HepG2 (cell line): ENCODE results near the gene OGFOD3.

Source experiments
- JUN ChIP-seq: sonication (generic); formaldehyde crosslinking; IDR thresholded peaks from 2 replicates; pipeline ENCODE4 v1.4.0; 2020; ENCODE audit warnings: mild to moderate bottlenecking, missing genetic modification reagents
- NFE2L1 ChIP-seq: sonication (generic); formaldehyde crosslinking; IDR thresholded peaks from 2 replicates; pipeline ENCODE4 v1.4.0; 2020; ENCODE audit warnings: missing genetic modification reagents, mild to moderate bottlenecking, borderline replicate concordance
- ZBED4 ChIP-seq: sonication (generic); formaldehyde crosslinking; IDR thresholded peaks from 2 replicates; pipeline ENCODE4 v1.4.0; 2020; ENCODE audit warnings: missing genetic modification reagents, borderline replicate concordance
- ZNF232 ChIP-seq: sonication (generic); formaldehyde crosslinking; IDR thresholded peaks from 2 replicates; pipeline ENCODE4 v1.4.0; 2020; ENCODE audit warnings: missing genetic modification reagents, borderline replicate concordance
- TF ChIP-seq, protein P1 (sequence below): conservative IDR thresholded peaks from 2 replicates; pipeline ENCODE4 v1.6.1; 2018; ENCODE audit warnings: missing genetic modification reagents
- TF ChIP-seq, protein P2 (sequence below): sonication (generic); formaldehyde crosslinking; IDR thresholded peaks from 2 replicates; pipeline ENCODE4 v1.5.1; 2020; ENCODE audit warnings: mild to moderate bottlenecking, missing genetic modification reagents, moderate library complexity
- TF ChIP-seq, protein P3 (sequence below), 2 experiments: fragments of 450-650 bp in 1 of 2; sonication (generic) in 1 of 2; formaldehyde crosslinking; IDR thresholded peaks; 2 replicates each; pipeline versions ENCODE4 v1.5.0 to v1.8.0; 2020 to 2022; ENCODE audit warnings: mild to moderate bottlenecking in 1 of 2, missing genetic modification reagents in 1 of 2

DNA sequence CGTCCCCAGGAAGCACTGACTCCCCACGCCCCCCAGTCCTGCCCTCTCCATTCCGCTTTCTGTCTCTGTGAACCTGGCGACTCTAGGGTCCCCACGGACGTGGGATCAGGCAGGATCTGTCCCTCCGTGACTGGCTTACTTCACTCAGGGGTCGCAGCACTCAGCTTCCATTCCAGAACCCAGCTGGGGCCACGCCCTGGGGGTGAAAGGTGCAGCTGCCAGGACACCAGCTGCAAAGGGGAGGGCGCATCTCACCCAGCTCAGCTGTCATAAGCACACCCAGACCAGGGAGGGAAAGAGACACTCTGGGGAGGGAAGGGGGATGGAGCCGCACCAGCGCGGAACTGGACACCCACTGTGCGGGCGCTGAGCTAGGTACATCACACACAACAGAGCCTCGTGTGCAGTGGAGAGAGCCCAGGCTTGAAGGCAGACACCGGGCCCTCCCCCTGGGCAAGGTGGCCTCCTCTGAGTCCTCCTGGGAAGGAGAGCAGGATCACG, 18.7 kb downstream of the OGFOD3 start:
- TF ChIP-seq, protein P1, sequence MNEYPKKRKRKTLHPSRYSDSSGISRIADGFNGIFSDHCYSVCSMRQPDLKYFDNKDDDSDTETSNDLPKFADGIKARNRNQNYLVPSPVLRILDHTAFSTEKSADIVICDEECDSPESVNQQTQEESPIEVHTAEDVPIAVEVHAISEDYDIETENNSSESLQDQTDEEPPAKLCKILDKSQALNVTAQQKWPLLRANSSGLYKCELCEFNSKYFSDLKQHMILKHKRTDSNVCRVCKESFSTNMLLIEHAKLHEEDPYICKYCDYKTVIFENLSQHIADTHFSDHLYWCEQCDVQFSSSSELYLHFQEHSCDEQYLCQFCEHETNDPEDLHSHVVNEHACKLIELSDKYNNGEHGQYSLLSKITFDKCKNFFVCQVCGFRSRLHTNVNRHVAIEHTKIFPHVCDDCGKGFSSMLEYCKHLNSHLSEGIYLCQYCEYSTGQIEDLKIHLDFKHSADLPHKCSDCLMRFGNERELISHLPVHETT (CRISPR knock-in tag), result no peak
- TF ChIP-seq ZNF232 (CRISPR knock-in tag), result no peak
- TF ChIP-seq, protein P2, sequence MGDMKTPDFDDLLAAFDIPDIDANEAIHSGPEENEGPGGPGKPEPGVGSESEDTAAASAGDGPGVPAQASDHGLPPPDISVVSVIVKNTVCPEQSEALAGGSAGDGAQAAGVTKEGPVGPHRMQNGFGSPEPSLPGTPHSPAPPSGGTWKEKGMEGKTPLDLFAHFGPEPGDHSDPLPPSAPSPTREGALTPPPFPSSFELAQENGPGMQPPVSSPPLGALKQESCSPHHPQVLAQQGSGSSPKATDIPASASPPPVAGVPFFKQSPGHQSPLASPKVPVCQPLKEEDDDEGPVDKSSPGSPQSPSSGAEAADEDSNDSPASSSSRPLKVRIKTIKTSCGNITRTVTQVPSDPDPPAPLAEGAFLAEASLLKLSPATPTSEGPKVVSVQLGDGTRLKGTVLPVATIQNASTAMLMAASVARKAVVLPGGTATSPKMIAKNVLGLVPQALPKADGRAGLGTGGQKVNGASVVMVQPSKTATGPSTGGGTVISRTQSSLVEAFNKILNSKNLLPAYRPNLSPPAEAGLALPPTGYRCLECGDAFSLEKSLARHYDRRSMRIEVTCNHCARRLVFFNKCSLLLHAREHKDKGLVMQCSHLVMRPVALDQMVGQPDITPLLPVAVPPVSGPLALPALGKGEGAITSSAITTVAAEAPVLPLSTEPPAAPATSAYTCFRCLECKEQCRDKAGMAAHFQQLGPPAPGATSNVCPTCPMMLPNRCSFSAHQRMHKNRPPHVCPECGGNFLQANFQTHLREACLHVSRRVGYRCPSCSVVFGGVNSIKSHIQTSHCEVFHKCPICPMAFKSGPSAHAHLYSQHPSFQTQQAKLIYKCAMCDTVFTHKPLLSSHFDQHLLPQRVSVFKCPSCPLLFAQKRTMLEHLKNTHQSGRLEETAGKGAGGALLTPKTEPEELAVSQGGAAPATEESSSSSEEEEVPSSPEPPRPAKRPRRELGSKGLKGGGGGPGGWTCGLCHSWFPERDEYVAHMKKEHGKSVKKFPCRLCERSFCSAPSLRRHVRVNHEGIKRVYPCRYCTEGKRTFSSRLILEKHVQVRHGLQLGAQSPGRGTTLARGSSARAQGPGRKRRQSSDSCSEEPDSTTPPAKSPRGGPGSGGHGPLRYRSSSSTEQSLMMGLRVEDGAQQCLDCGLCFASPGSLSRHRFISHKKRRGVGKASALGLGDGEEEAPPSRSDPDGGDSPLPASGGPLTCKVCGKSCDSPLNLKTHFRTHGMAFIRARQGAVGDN (CRISPR knock-in tag), result no peak
- TF ChIP-seq, protein P3, sequence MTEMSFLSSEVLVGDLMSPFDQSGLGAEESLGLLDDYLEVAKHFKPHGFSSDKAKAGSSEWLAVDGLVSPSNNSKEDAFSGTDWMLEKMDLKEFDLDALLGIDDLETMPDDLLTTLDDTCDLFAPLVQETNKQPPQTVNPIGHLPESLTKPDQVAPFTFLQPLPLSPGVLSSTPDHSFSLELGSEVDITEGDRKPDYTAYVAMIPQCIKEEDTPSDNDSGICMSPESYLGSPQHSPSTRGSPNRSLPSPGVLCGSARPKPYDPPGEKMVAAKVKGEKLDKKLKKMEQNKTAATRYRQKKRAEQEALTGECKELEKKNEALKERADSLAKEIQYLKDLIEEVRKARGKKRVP (CRISPR knock-in tag; IDR thresholded peaks at IDR 0.05), result no peak
- TF ChIP-seq JUN (CRISPR knock-in tag), result no peak
- no peak for TF ChIP-seq ZBED4
- no peak for TF ChIP-seq NFE2L1 (CRISPR knock-in tag)
